SK-N-SH treated with all-trans-retinoic acid at 6 μM for 48 hours (cell line): ENCODE data around the gene TEX14.

Experiments
- ATAC-seq: fragments of 200-7000 bp; cut with Tn5 transposase; 3 replicates; pipeline ENCODE4 v1.9.1; 2020; ENCODE audit warnings: mild to moderate bottlenecking, moderate library complexity
- ARNTL ChIP-seq: fragments of 450-650 bp; formaldehyde crosslinking; IDR thresholded peaks from 2 replicates; pipeline ENCODE4 v1.5.0; 2020; ENCODE audit warnings: low read depth, mild to moderate bottlenecking, moderate library complexity, borderline replicate concordance
- BACH2 ChIP-seq: fragments of 250-450 bp; sonication (Bioruptor Pico); IDR thresholded peaks from 2 replicates; pipeline ENCODE4 v1.9.0; 2021; ENCODE audit warnings: mild to moderate bottlenecking, borderline replicate concordance
- CSDC2 ChIP-seq: fragments of 250-450 bp; sonication (Bioruptor Pico); IDR thresholded peaks from 2 replicates; pipeline ENCODE4 v1.5.0; 2020; ENCODE audit warnings: mild to moderate bottlenecking, moderate library complexity
- CSRNP3 ChIP-seq: fragments of 250-450 bp; sonication (Bioruptor Pico); IDR thresholded peaks from 2 replicates; pipeline ENCODE4 v1.5.1; 2021; ENCODE audit warnings: mild to moderate bottlenecking, moderate library complexity
- GLIS3 ChIP-seq: fragments of 250-450 bp; sonication (Bioruptor Pico); IDR thresholded peaks from 2 replicates; pipeline ENCODE4 v1.5.0; 2020; ENCODE audit warnings: mild to moderate bottlenecking, moderate library complexity
- ISL1 ChIP-seq: fragments of 250-450 bp; sonication (Bioruptor Pico); IDR thresholded peaks from 2 replicates; pipeline ENCODE4 v2.1.2; 2022; ENCODE audit warnings: mild to moderate bottlenecking, moderate library complexity
- PATZ1 ChIP-seq: fragments of 250-450 bp; sonication (Bioruptor Pico); IDR thresholded peaks from 2 replicates; pipeline ENCODE4 v1.8.0; 2020; ENCODE audit warnings: mild to moderate bottlenecking, moderate library complexity, borderline replicate concordance
- POU6F1 ChIP-seq: fragments of 250-450 bp; sonication (Bioruptor Pico); IDR thresholded peaks from 2 replicates; pipeline ENCODE4 v1.8.0; 2021; ENCODE audit warnings: low read depth, mild to moderate bottlenecking, moderate library complexity, borderline replicate concordance
- PPARA ChIP-seq: fragments of 250-450 bp; sonication (Bioruptor Pico); IDR thresholded peaks from 2 replicates; pipeline ENCODE4 v1.5.0; 2020; ENCODE audit warnings: mild to moderate bottlenecking, borderline replicate concordance
- RARB ChIP-seq: fragments of 250-450 bp; sonication (Bioruptor Pico); IDR thresholded peaks from 2 replicates; pipeline ENCODE4 v1.8.0; 2021; ENCODE audit warnings: mild to moderate bottlenecking, moderate library complexity
- SNAI2 ChIP-seq: fragments of 250-450 bp; sonication (Bioruptor Pico); IDR thresholded peaks from 2 replicates; pipeline ENCODE4 v1.5.0; 2020; ENCODE audit warnings: mild to moderate bottlenecking, moderate library complexity
- TCF4 ChIP-seq: fragments of 250-450 bp; sonication (Bioruptor Pico); IDR thresholded peaks from 2 replicates; pipeline ENCODE4 v1.8.0; 2021; ENCODE audit warnings: mild to moderate bottlenecking, moderate library complexity, borderline replicate concordance
- TSHZ2 ChIP-seq: fragments of 250-450 bp; sonication (Bioruptor Pico); IDR thresholded peaks from 2 replicates; pipeline ENCODE4 v1.5.0; 2020; ENCODE audit warnings: mild to moderate bottlenecking, moderate library complexity
- ZC3H10 ChIP-seq: fragments of 250-450 bp; sonication (Bioruptor Pico); IDR thresholded peaks from 2 replicates; pipeline ENCODE4 v1.5.1; 2021; ENCODE audit warnings: mild to moderate bottlenecking, moderate library complexity
- ZFP3 ChIP-seq: fragments of 250-450 bp; sonication (Bioruptor Pico); IDR thresholded peaks from 2 replicates; pipeline ENCODE4 v1.5.0; 2020; ENCODE audit warnings: mild to moderate bottlenecking, moderate library complexity
- ZFP30 ChIP-seq: fragments of 450-650 bp; formaldehyde crosslinking; IDR thresholded peaks from 2 replicates; pipeline ENCODE4 v1.5.0; 2022; ENCODE audit warnings: mild to moderate bottlenecking, moderate library complexity
- ZNF565 ChIP-seq: fragments of 450-650 bp; formaldehyde crosslinking; conservative IDR thresholded peaks from 2 replicates; pipeline ENCODE4 v1.5.0; 2020; ENCODE audit warnings: low read depth, mild to moderate bottlenecking, moderate library complexity
- ZNF70 ChIP-seq: fragments of 450-650 bp; formaldehyde crosslinking; IDR thresholded peaks from 2 replicates; pipeline ENCODE4 v1.5.0; 2020; ENCODE audit warnings: mild to moderate bottlenecking, moderate library complexity
- ZNF8 ChIP-seq: fragments of 450-650 bp; formaldehyde crosslinking; IDR thresholded peaks from 2 replicates; pipeline ENCODE4 v1.5.0; 2020; ENCODE audit warnings: mild to moderate bottlenecking, moderate library complexity

Gene TEX14

GRCh38 chr17:58513965-58514769, 177.7 kb downstream of the TEX14 start, which contains the start of gene MTMR4:
MTMR4 (minus strand) TSS chr17:58514638; CDS start chr17:58514407, 231 bp downstream.
- peak; percentile 37 for ATAC-seq
- TF ChIP-seq PPARA (CRISPR knock-in tag) (no peak), ZNF8 (CRISPR knock-in tag) (0 out of 2 replicates have a peak, but pooled peaks have one; percentile 12)

GRCh38 chr17:58513267-58513964, 178.4 kb downstream of the TEX14 start:
- ATAC-seq = no peak
- TF ChIP-seq ZC3H10 (CRISPR knock-in tag) (no peak), POU6F1 (no peak), ZFP30 (CRISPR knock-in tag) (no peak), ZNF8 (CRISPR knock-in tag) (no peak), ZNF70 (CRISPR knock-in tag) (no peak), BACH2 (CRISPR knock-in tag) (no peak), ISL1 (CRISPR knock-in tag) (no peak)

- TF ChIP-seq ZNF565 (CRISPR knock-in tag) = no peak
- TF ChIP-seq ISL1 (CRISPR knock-in tag) = no peak
- TF ChIP-seq ZFP3 (CRISPR knock-in tag) = no peak
- no peak for TF ChIP-seq ZNF70 (CRISPR knock-in tag)
- TF ChIP-seq TCF4 (CRISPR knock-in tag) = no peak
- no peak for TF ChIP-seq PATZ1 (CRISPR knock-in tag)
- no peak for TF ChIP-seq PPARA (CRISPR knock-in tag)
- TF ChIP-seq ZC3H10 (CRISPR knock-in tag) = no peak
- TF ChIP-seq SNAI2 (CRISPR knock-in tag) = no peak
- TF ChIP-seq BACH2 (CRISPR knock-in tag) = no peak
- TF ChIP-seq ZNF8 (CRISPR knock-in tag) = no peak
- TF ChIP-seq TSHZ2 = no peak
- ATAC-seq = no peak
These were observed 181.8 kb downstream of the TEX14 start for GRCh38 chr17:58510075-58510474.

GRCh38 chr17:58508341-58509067, 183.3 kb downstream of the TEX14 start:
- ATAC-seq = no peak
- no peak for TF ChIP-seq ZNF70 (CRISPR knock-in tag)
- no peak for TF ChIP-seq CSRNP3 (CRISPR knock-in tag)
- TF ChIP-seq POU6F1 = no peak
- TF ChIP-seq SNAI2 (CRISPR knock-in tag) = no peak
- TF ChIP-seq ZFP30 (CRISPR knock-in tag) = no peak
- no peak for TF ChIP-seq ZC3H10 (CRISPR knock-in tag)
- no peak for TF ChIP-seq ARNTL (CRISPR knock-in tag)
- TF ChIP-seq BACH2 (CRISPR knock-in tag) = no peak
- no peak for TF ChIP-seq GLIS3 (CRISPR knock-in tag)
- TF ChIP-seq RARB (CRISPR knock-in tag) = no peak
- no peak for TF ChIP-seq TSHZ2
- no peak for TF ChIP-seq TCF4 (CRISPR knock-in tag)
- TF ChIP-seq CSDC2 (CRISPR knock-in tag) = no peak
- no peak for TF ChIP-seq PPARA (CRISPR knock-in tag)
